ENCODE data around the gene LEFTY2. TPM values are rescaled to one million over a fixed set of nuclear protein-coding genes. Genes with fewer than 3 reads are reported as not detected.

The LEFTY2 gene
- total and polyA plus RNA-seq, 12 donors = 0.23 to 1.4 (median 0.56) TPM

DNA sequence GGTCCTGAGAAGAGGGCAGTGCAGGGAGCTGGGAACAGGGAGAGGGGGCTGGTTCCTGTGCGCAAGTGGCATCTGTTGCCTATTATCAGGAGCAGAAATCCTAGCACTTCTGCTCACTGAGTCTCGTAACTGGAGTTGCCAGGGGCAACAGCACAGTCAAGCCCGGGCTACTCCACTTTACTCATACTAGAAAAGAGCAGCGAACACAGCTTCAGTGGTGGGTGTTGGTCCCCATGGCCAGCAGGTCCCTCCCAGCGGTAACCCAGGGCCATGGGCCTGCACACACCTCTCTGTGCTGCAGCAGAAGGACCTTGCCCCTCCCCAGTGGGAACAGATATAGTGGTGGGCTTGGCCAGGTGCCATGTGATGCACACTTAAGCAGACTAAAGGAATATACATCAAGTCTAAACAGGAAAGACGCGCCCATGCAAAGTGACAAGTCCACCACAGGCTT, 25.5 kb downstream of the LEFTY2 start:
- 91% methylated on average over 7 of the region's 7 CpGs for WGBS, 2 donors
- no peak for DNase-seq

DNA sequence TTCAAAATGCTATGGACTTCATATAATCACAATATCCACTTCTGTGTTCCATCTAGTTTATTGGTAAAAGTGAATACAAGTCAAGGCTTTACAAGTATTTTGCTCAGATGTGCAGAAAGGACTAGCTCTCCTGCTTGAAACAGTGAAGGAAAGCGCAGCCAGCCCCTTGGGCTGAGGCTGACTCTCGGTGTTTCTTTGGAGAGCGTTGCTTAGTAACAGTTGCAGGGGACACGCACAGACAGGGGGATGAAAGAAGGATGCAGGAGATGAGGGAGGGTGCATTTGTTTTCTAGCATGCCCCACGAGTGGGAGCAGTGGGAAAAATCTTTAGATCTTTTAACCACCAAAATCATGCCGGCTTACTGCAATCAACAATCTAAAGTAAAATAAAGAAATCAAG, 26.1 kb downstream of the LEFTY2 start:
- no peak overlapping the region for H3K4me3 ChIP-seq
- intact Hi-C loops (cut with DNase I) = loop anchor here (5.0 to 10.0 kb wide), 6 partner anchors 33 to 438 kb away; partner anchors contain the start of genes SRP9 (in 6 of the 10) and TMEM63A (in 1 of the 10)
- TF ChIP-seq, protein P1, sequence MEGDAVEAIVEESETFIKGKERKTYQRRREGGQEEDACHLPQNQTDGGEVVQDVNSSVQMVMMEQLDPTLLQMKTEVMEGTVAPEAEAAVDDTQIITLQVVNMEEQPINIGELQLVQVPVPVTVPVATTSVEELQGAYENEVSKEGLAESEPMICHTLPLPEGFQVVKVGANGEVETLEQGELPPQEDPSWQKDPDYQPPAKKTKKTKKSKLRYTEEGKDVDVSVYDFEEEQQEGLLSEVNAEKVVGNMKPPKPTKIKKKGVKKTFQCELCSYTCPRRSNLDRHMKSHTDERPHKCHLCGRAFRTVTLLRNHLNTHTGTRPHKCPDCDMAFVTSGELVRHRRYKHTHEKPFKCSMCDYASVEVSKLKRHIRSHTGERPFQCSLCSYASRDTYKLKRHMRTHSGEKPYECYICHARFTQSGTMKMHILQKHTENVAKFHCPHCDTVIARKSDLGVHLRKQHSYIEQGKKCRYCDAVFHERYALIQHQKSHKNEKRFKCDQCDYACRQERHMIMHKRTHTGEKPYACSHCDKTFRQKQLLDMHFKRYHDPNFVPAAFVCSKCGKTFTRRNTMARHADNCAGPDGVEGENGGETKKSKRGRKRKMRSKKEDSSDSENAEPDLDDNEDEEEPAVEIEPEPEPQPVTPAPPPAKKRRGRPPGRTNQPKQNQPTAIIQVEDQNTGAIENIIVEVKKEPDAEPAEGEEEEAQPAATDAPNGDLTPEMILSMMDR (IDR thresholded peaks at IDR 0.05) = no peak
- peaks cover 0 to 74% (median 8%) of the 10 kb centered on the region in 9 donors for H3K36me3 ChIP-seq
- no peaks in the 10 kb centered on the region for H3K27me3 ChIP-seq
- H3K4me1 ChIP-seq = peaks cover 0 to 20% (median 10%) of the 10 kb centered on the region in 9 donors
- ATAC-seq (no peak), DNase-seq (no peak)
- H3K27ac ChIP-seq = no peak overlapping the region
- WGBS, 2 donors = 87 to 89% methylated on average over 6 of the region's 6 CpGs
- H3K9me3 ChIP-seq = no peaks in the 10 kb centered on the region

More for the DNA sequence above, 25.5 kb downstream of the LEFTY2 start:
- Histone ChIP-seq H3K27ac (no peak overlapping the region), H3K36me3 (peaks cover 0 to 79% (median 8%) of the 10 kb centered on the region in 9 donors), H3K4me3 (no peak overlapping the region), H3K4me1 (peaks cover 0 to 27% (median 14%) of the 10 kb centered on the region in 9 donors), H3K27me3 (no peaks in the 10 kb centered on the region), H3K9me3 (no peaks in the 10 kb centered on the region)
- TF ChIP-seq, protein P1 (IDR thresholded peaks at IDR 0.05) = no peak
- no peak for ATAC-seq
- intact Hi-C loops (cut with DNase I) = loop anchor here in 3 of 10 donors (5.0 to 10.0 kb wide), 2 partner anchors 33 to 59 kb away; partner anchors contain the start of gene TMEM63A (in 1 of the 3)

- no peak overlapping the region for H3K27ac ChIP-seq
- TF ChIP-seq, protein P1 (IDR thresholded peaks at IDR 0.05) = no peak
- 82 to 85% methylated on average over 6 of the region's 6 CpGs for WGBS, 2 donors
- H3K27me3 ChIP-seq = no peaks in the 10 kb centered on the region
- peaks cover 0 to 15% (median 5%) of the 10 kb centered on the region in 9 donors for H3K4me1 ChIP-seq
- no peak overlapping the region for H3K4me3 ChIP-seq
- intact Hi-C loops (cut with DNase I) = loop anchor here (5.0 to 10.0 kb wide), 5 partner anchors 37 to 437 kb away; partner anchors contain the start of gene SRP9 (in 6 of the 10)
- ATAC-seq (no peak), DNase-seq (no peak)
- peaks cover 0 to 68% (median 8%) of the 10 kb centered on the region in 9 donors for H3K36me3 ChIP-seq
- no peaks in the 10 kb centered on the region for H3K9me3 ChIP-seq
These were observed 26.6 kb downstream of the LEFTY2 start for GRCh38 chr1:225914391-225914790.

- Histone ChIP-seq H3K4me3 (peak overlapping the region in 5 of 10 donors; percentile 19 to 35 (median 26)), H3K9me3 (no peaks in the 10 kb centered on the region), H3K4me1 (peaks cover 0 to 13% (median 4%) of the 10 kb centered on the region in 9 donors), H3K36me3 (peaks cover 0 to 40% (median 0%) of the 10 kb centered on the region in 9 donors), H3K27me3 (no peaks in the 10 kb centered on the region), H3K27ac (no peak overlapping the region)
- DNase-seq = peak; percentile 50 to 81
- TF ChIP-seq, protein P1 (IDR thresholded peaks at IDR 0.05) = peak; percentile 88 to 98 (median 96)
- WGBS, 2 donors = 31 to 32% methylated on average over 53 of the region's 53 CpGs
- intact Hi-C loops (cut with DNase I) = loop anchor here (1.0 to 10.0 kb wide), 9 partner anchors 27 to 437 kb away; partner anchors contain the start of gene SRP9 (in 6 of the 10)
- peak; percentile 80 to 95 (median 90) for ATAC-seq
These were observed 29.6 kb downstream of the LEFTY2 start for GRCh38 chr1:225911191-225912130.

Measured in heart right ventricle (tissue), 16 donors.